HepG2 (cell line): ENCODE data around the gene PDE3A.

Experiments used
- FLYWCH1 ChIP-seq: sonication (generic); formaldehyde crosslinking; IDR thresholded peaks from 2 replicates; pipeline ENCODE4 v1.8.1; 2023; ENCODE audit warnings: mild to moderate bottlenecking, missing genetic modification reagents
- FOXP1 ChIP-seq, 2 experiments: fragments of 450-650 bp in 1 of 2; IDR thresholded peaks; 2 replicates each; pipeline ENCODE4 v1.6.1; 2017 to 2018; ENCODE audit warnings: antibody characterized with exemption in 1 of 2
- NR1H2 ChIP-seq: sonication (generic); formaldehyde crosslinking; IDR thresholded peaks from 2 replicates; pipeline ENCODE4 v1.8.1; 2022; ENCODE audit warnings: low read depth, missing genetic modification reagents, borderline replicate concordance
- SCMH1 ChIP-seq: sonication (generic); formaldehyde crosslinking; IDR thresholded peaks from 2 replicates; pipeline ENCODE4 v1.9.0; 2021; ENCODE audit warnings: missing genetic modification reagents, mild to moderate bottlenecking, borderline replicate concordance
- SIX4 ChIP-seq: sonication (generic); formaldehyde crosslinking; IDR thresholded peaks from 2 replicates; pipeline ENCODE4 v1.4.0; 2020; ENCODE audit warnings: missing genetic modification reagents
- ZNF430 ChIP-seq: sonication (generic); formaldehyde crosslinking; IDR thresholded peaks from 2 replicates; pipeline ENCODE4 v1.9.0; 2021; ENCODE audit warnings: mild to moderate bottlenecking, missing genetic modification reagents
- TF ChIP-seq, protein P1 (sequence below): sonication (generic); formaldehyde crosslinking; IDR thresholded peaks from 2 replicates; pipeline ENCODE4 v1.5.0; 2020; ENCODE audit warnings: mild to moderate bottlenecking, missing genetic modification reagents, moderate library complexity

DNA sequence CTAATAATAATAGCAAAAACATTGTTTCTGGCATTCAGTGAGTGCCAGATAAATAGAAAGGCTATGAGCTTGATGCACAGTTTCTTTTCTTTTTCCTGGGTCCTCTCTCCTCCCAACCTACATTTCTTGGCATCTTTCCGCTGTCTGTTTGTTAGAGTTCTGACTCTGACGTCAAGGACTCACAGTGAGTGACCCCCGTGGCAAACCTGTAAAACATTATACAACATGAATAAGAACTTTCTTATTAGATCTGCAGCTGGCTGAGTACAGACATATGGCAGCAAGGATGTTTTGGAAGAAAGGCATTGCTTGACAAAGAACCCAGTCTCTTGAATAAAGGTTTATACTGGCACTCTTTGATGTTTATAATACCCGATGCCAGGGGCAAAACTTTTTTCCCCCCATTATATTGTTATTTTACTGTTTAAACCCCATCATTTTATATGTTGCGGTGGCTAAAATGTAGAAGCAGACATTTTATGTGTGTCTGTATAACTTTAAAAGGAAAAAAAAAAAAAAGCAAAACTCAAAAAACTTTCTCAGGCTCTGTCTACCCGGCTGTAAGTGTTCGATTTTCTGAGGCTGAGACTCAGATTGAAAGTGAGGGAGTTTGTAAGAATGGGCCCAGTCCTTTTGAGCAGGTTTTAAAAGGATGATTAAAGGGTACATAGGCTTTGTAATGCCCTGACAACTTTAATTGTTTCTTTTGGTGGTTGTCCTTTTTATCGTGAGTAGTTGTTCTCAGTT is 159.3 kb downstream of the PDE3A start:
- TF ChIP-seq, protein P1, sequence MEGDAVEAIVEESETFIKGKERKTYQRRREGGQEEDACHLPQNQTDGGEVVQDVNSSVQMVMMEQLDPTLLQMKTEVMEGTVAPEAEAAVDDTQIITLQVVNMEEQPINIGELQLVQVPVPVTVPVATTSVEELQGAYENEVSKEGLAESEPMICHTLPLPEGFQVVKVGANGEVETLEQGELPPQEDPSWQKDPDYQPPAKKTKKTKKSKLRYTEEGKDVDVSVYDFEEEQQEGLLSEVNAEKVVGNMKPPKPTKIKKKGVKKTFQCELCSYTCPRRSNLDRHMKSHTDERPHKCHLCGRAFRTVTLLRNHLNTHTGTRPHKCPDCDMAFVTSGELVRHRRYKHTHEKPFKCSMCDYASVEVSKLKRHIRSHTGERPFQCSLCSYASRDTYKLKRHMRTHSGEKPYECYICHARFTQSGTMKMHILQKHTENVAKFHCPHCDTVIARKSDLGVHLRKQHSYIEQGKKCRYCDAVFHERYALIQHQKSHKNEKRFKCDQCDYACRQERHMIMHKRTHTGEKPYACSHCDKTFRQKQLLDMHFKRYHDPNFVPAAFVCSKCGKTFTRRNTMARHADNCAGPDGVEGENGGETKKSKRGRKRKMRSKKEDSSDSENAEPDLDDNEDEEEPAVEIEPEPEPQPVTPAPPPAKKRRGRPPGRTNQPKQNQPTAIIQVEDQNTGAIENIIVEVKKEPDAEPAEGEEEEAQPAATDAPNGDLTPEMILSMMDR (CRISPR knock-in tag) = no peak
- TF ChIP-seq FLYWCH1 (CRISPR knock-in tag) = no peak
- TF ChIP-seq FOXP1 (IDR thresholded peaks at IDR 0.05) = no peak
- TF ChIP-seq FOXP1 (CRISPR knock-in tag; IDR thresholded peaks at IDR 0.05) = no peak
- no peak for TF ChIP-seq ZNF430 (CRISPR knock-in tag)
- TF ChIP-seq SIX4 (CRISPR knock-in tag) = no peak
- TF ChIP-seq NR1H2 (CRISPR knock-in tag) = no peak
- no peak for TF ChIP-seq SCMH1 (CRISPR knock-in tag)
